Mesothelial cell of epicardium (in vitro differentiated cells): ENCODE data around the gene KIF25. TPM values are rescaled to one million over a fixed set of nuclear protein-coding genes. Genes with fewer than 3 reads are reported as not detected.
A peak's percentile ranks its signal among the peaks of the same experiment; 100 is the strongest.

Experiments
- DNase-seq, 2 experiments: peaks; one replicate each; pipeline ENCODE4 v3.0.0; 2021; ENCODE audit warnings: low spot score in 2 of 2; ENCODE audit not compliant: unreplicated experiment in 2 of 2
- H3K27ac Mint-ChIP-seq: 2 replicates; pipeline ENCODE4 v1.8.0; 2021; ENCODE audit warnings: mixed read lengths
- H3K27me3 Mint-ChIP-seq: 2 replicates; pipeline ENCODE4 v1.8.0; 2021; ENCODE audit warnings: low read depth, mixed read lengths
- H3K36me3 Mint-ChIP-seq: 2 replicates; pipeline ENCODE4 v1.8.0; 2021; ENCODE audit warnings: mixed read lengths
- H3K4me1 Mint-ChIP-seq: 2 replicates; pipeline ENCODE4 v1.8.0; 2021; ENCODE audit warnings: mixed read lengths
- H3K4me3 Mint-ChIP-seq: 2 replicates; pipeline ENCODE4 v1.8.0; 2021; ENCODE audit warnings: mild to moderate bottlenecking, moderate library complexity, mixed read lengths
- H3K9me3 Mint-ChIP-seq: 2 replicates; pipeline ENCODE4 v1.8.0; 2021; ENCODE audit warnings: mixed read lengths
- CTCF ChIP-seq: fragments of 200-600 bp; sonication (generic); IDR thresholded peaks from one replicate; pipeline ENCODE4 v1.5.0; 2021; ENCODE audit warnings: antibody characterized with exemption; ENCODE audit not compliant: unreplicated experiment
- total RNA-seq: library from RNA; stranded (reverse); gene quantifications from 3 replicates; pipeline ENCODE4 v1.2.1, GENCODE V29; 2021

The KIF25 gene
- total RNA-seq, 1 donor from 2014 or later, result 1.6 TPM

DNA sequence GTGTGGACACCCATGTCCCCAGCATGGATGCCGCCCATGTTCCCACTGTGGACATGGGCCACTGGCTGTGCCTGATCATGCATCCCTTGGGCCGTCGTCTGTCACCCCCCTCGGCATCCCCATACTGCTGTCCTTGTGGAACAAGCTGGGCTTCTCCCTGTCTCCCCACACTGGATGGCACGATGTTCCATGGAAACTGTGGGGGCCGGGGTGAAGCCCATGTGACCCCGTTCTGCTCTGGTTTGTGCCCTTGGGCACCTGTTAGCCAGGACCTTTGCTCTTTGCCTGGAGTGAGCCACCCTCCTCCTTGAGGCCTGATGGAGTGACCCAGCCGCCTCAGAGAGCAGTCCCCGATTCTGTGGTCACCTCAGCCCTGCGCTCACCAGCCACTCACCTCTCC lies 89.1 kb downstream of the KIF25 start:
- Mint-ChIP-seq H3K4me3 (no peak overlapping the region), H3K4me1 (peaks cover 40% of the 10 kb centered on the region), H3K27me3 (no peaks in the 10 kb centered on the region), H3K27ac (no peak overlapping the region), H3K36me3 (no peaks in the 10 kb centered on the region), H3K9me3 (no peaks in the 10 kb centered on the region)
- no peak for TF ChIP-seq CTCF
- no peak for DNase-seq

DNA sequence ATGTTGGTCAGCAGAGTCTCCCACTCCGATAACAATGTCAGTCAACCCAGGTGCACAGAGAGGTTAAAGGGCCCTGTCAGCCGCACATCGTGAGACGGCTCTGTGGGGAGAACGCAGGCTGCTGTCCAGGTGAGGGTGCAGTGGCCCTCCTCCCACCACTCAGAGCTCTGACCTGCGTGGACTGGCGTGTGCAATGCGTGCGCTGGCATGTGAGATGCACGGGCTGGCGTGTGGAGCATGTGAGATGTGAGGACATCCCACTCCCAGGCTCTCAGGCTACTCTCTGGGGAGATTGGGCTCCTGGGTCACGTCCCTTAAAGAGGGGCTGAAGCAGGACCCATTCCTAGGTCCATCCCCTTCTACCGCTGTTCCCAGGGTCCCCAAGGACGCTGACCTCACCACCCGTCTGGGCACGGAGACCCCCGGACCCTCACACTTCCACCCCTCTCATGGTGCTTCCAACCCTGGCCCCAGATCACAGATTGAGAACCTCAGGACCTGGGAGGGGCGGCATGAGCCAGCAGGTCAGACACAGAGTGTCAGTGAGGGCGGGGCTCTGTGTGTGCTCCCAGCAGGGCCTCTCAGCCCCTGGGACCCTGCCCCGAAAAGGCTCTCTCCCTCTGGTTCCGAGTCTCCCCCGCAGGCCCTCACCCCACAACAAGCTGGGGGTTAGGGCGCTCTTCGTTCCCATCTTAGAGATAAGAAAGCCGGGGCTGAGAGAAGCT lies 90.1 kb downstream of the KIF25 start:
- H3K27me3 Mint-ChIP-seq, result no peaks in the 10 kb centered on the region
- H3K9me3 Mint-ChIP-seq, result no peaks in the 10 kb centered on the region
- H3K27ac Mint-ChIP-seq, result peak overlapping the region; percentile 91
- peaks cover 40% of the 10 kb centered on the region for H3K4me1 Mint-ChIP-seq
- no peak for TF ChIP-seq CTCF
- no peak overlapping the region for H3K4me3 Mint-ChIP-seq
- no peak for DNase-seq
- no peaks in the 10 kb centered on the region for H3K36me3 Mint-ChIP-seq

GRCh38 chr6:168088161-168089053 lies 90.9 kb downstream of the KIF25 start:
- DNase-seq, result peak; percentile 48 to 70
- Mint-ChIP-seq H3K9me3 (no peaks in the 10 kb centered on the region), H3K27ac (peak overlapping the region; percentile 91), H3K36me3 (no peaks in the 10 kb centered on the region), H3K4me1 (peaks cover 37% of the 10 kb centered on the region), H3K27me3 (no peaks in the 10 kb centered on the region), H3K4me3 (no peak overlapping the region)
- TF ChIP-seq CTCF, result no peak

DNA sequence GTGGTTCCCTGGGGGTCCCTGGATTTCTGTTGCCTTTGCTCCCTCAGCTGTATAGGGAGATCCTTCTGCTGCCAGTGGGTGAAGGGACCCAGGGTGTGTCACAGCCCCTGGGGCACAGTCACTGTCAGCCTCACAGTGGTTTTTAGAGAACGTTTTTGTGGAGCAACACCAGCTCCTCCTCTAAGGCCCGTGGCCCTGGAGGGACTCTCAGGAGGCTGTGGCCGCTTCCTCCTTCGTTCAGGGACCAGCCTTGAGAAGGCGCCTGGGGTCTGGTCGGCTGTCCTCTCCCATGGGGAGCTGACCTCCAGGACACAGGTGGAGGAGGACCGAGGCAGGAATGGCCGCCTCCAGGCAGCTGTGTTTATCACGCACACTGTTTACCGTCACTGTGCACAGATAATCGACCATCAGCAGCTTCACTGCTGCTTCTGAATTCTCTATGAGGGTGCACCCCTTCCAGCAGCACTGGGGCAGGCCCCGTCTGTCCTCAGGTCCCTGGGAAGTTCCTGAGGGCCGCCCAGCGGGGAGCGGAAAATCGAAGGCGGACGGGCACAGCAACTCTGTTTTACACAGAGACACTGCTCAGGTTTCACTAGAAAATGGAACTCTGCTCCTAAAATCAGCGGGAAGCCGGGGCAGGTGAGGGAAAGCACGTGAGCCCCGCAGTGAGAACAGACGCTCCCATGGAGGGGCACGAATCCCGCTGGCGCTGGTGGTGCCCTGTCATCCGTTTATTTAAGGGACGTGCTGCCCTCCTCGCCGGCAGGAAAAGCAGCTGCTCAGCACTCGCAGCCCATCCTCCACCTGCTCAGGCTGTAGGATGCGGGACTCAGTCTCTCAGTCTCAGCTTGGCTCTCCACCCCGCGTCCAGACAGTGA lies 92.0 kb downstream of the KIF25 start:
- no peaks in the 10 kb centered on the region for H3K9me3 Mint-ChIP-seq
- DNase-seq, result no peak
- H3K36me3 Mint-ChIP-seq, result no peaks in the 10 kb centered on the region
- no peak overlapping the region for H3K4me3 Mint-ChIP-seq
- peak overlapping the region; percentile 56 for H3K27ac Mint-ChIP-seq
- H3K27me3 Mint-ChIP-seq, result no peaks in the 10 kb centered on the region
- TF ChIP-seq CTCF, result no peak
- peaks cover 37% of the 10 kb centered on the region for H3K4me1 Mint-ChIP-seq

GRCh38 chr6:168090064-168090690 lies 92.7 kb downstream of the KIF25 start:
- H3K9me3 Mint-ChIP-seq, result no peaks in the 10 kb centered on the region
- peaks cover 37% of the 10 kb centered on the region for H3K4me1 Mint-ChIP-seq
- H3K36me3 Mint-ChIP-seq, result no peaks in the 10 kb centered on the region
- peak overlapping the region; percentile 56 for H3K27ac Mint-ChIP-seq
- no peak for DNase-seq
- no peak overlapping the region for H3K4me3 Mint-ChIP-seq
- H3K27me3 Mint-ChIP-seq, result no peaks in the 10 kb centered on the region
- no peak for TF ChIP-seq CTCF
